G401.6 (cell line): ENCODE measurements around the gene CHCHD6.

Experiments used
- FAIRE-seq: peaks from 2 replicates; lab custom pipeline; 2012; peaks lifted over from hg19 to GRCh38; lab: Jason Lieb, UNC

Gene CHCHD6

DNA sequence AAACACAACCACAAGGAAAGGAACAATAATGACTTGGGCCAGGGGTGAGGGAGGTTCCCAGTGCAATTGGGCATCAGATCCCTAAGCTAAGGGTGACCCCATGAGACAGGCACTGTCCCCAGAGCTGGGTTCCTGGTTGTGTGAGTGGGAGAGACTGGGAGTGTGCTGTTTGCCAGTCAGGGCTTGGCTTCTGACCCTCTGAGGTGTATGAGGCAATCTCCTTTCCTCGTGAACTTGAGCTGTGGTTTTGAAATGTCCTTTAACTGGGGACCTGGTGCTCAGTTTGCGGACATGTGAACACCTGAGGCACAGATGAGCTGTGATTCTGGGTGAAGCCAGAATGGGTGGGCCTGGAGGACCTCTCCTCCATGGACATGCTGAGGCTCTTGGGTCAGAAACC is 220.4 kb downstream of the CHCHD6 start:
- no peak for FAIRE-seq

DNA sequence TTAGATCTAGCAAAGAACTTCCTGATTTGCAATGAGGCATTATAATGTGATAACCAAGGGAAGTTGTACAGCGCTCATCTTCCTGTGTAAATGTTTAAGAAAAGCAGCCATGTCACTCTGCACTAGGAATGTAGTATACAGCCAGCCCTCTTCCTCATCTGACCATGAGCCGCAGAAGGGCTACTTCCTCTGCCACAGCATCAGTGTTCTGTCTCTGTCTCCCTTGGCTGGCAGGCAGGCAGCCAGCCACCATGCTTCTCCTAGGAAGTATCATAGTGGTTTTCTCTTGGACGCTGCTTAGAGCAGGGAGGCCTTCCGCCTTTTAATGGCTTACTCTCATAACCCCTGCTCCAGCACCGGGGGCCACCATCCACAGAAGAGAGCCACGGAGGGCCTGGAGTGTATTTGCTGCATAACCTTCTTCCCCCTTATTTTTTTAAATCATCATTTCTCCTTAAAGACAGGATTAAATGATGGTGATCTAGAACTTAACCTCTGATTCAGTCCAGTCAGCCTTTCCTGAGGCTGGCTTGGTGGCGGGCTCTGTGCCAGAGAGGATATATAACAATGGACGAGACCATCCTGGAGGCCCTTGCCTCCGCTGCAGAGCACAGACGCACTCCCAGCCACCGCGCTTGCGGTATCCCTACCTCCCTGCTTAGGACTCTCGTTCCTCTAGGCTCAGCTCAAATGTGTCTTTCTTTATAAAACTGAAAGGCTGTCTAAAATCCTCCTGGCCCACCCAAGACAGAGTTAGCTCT is 221.6 kb downstream of the CHCHD6 start:
- no peak for FAIRE-seq

DNA sequence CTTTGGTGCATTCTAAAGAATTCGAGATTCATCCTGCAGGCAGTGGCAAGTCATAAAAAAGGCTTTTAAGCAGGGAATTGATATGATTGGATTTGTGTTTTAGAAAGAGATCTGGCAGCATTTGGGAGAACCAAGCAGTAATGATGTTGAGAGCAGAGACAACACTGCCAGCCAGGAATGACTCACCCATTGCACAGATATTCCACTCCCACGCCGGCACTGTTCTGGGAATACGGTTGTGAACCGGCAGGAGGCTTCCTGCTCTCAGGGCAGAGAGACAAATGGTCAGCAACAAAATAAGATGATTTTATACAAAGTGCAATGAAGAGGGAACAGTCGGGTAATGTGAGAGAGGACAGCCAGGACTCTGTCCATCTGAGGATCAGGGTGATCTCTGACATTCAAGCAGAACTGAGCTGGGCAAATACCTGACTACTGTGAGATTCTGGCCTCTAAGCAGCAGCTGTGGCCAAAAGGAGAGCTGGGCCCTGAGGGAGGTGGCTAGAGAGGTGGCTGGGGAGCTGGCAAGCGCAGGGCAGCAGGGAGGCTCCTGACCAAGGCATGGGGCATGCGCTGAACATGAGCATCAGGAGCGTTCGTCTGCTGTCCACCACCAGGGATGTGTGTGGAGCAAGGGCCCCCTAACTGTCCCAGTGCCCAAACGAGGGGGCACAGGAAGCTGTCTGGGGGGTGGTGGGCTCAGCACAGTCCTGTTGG is 222.8 kb downstream of the CHCHD6 start:
- no peak for FAIRE-seq

DNA sequence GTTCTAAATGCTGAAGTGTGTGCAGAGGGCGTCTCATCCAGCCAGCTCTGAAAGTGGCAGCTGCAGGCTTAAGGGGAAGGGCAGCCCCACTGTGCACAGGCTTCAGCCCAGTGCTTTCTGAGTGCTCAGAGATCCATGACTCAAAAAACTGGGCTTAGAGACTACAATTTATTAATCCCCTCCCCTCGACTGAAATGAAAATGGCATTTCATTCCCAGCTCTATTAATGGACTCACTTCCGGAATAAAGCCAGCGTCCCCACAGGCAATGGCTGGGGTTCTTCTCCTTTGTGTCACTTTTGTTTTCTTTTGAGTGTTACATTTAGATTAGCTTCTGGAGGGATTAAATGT is 223.3 kb downstream of the CHCHD6 start:
- no peak for FAIRE-seq

- FAIRE-seq: no peak
Measured at GRCh38 chr3:126927846-126928245, 223.8 kb downstream of the CHCHD6 start.

GRCh38 chr3:126928921-126929474 is 225.0 kb downstream of the CHCHD6 start:
- FAIRE-seq: no peak

GRCh38 chr3:126930936-126931600 is 227.0 kb downstream of the CHCHD6 start:
- FAIRE-seq: no peak

- no peak for FAIRE-seq
Measured at GRCh38 chr3:126931806-126932187, 227.8 kb downstream of the CHCHD6 start.

- FAIRE-seq: no peak
Measured at GRCh38 chr3:126932188-126932931, 228.3 kb downstream of the CHCHD6 start.

DNA sequence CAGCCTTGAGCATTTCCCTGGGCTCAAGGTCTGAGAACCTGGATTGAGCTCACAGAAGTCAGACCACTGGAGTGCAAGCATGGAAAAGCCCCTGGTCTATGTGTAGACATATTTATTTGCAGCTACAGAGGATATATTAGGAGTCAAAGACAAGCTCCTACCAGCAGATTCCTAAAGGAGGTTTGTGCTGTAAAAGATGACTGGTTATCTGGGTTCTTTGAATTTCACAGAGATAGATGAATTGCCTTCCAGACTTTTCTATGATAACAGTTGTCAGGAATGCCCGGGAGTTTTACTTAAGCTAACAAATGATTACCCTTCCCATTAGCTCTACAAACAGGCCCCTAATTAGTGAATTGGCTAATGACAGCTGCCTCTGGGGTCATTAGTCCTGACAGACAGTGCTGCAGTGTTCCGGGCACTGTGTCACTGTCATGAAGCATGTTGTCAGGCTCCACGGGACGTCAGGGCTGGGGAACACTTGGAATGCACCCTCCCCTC is 230.0 kb downstream of the CHCHD6 start:
- no peak for FAIRE-seq

DNA sequence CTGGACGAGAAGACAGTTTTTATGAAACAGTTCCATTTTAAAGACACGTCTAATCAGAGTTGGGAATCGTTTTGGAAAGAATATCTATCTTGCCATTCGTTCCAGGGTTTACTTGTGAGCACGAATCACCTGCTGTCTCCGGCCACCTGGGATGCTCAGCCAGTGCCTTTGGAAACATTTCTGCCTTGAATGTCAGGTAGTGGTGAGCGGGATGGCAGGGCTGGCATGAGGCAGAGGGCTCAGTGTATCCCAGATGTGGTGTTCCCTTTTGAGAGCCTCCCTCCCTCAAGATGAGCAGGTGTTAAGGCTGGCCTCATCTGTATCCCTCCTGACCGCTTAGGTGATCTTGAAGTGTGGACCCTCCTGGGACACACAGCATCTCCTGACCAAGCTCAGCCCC is 231.0 kb downstream of the CHCHD6 start:
- no peak for FAIRE-seq

DNA sequence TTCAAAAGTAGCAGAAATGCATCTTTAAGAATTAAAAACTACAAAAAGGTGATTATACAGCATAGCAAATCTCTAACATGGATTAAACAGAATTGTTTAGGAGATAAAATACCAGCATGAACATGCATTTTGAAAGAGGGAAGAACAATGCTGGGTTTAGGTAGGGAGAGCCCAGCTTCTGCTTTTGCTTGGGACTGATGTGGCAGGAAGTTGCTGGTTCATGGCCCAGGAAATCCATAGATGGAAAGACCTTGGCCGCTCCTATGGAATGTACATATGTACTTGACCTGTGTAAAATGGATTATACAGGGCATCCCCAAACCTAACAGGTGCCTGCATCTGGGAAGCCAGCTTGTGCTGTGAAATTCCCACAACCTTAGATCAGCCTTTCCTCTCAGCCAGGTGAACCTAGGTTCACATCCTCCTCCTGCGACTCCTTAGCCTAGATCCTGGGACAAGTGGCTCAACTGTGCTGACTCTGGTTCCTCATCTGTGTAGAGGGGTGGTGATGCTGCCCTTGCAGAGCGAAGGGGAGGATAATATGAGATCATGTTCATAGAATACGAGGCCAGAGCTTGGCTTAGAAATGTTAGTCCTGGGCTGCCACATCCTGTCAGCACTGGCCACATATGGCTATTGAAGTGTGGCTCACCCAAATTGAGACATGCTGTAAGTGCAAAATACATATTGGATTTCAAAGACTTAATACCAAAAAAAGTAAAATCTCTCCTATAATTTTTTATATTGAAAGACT is 231.9 kb downstream of the CHCHD6 start:
- FAIRE-seq: no peak

DNA sequence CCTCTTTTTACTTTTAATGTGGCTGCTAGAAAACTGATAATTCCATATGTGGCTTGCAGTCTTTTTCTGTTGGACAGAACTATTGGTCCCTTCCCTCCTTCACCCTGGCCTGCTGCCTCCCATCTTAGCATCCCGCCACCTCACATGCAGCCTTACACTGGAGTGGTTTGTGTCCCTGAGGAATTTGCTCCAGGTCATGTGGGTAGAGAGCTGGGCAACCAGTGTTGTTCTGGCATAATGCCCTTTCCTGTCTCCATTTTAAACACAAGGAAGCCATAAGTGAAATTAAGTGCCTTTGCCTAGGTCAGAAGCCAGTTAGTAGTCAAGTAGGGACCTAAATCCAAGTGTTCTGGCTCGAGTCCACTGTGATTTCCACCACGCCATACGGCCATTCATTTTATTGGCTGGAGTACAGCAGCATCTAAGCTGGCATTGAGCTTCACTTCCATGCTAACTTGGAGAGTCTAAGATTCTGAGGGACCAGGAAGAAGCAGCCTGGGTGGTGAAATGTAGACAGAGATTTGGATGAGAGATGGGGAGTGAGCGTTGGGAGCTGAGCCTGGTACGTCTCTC is 232.9 kb downstream of the CHCHD6 start:
- FAIRE-seq: no peak

DNA sequence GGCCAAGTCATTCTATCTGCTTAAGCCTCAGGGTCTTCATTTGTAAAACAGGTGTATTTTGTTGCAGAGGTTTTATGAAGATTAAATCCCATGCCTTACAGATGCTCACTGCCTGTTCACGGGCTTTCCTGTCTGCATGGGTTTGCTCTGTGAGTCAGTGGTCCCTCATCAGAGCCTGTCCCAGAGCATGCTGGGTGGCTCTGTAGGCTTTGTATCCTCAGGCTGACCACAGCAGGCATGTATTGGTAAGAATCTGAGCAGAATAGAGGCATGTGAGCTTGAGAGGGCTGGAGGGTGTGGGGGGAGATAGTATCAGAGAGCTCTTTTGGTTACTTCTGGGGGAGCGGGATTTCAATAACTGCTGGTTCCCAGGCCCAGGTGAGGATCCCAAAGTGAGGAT is 233.5 kb downstream of the CHCHD6 start:
- no peak for FAIRE-seq

- no peak for FAIRE-seq
Measured at GRCh38 chr3:126937973-126938372, 233.9 kb downstream of the CHCHD6 start.

DNA sequence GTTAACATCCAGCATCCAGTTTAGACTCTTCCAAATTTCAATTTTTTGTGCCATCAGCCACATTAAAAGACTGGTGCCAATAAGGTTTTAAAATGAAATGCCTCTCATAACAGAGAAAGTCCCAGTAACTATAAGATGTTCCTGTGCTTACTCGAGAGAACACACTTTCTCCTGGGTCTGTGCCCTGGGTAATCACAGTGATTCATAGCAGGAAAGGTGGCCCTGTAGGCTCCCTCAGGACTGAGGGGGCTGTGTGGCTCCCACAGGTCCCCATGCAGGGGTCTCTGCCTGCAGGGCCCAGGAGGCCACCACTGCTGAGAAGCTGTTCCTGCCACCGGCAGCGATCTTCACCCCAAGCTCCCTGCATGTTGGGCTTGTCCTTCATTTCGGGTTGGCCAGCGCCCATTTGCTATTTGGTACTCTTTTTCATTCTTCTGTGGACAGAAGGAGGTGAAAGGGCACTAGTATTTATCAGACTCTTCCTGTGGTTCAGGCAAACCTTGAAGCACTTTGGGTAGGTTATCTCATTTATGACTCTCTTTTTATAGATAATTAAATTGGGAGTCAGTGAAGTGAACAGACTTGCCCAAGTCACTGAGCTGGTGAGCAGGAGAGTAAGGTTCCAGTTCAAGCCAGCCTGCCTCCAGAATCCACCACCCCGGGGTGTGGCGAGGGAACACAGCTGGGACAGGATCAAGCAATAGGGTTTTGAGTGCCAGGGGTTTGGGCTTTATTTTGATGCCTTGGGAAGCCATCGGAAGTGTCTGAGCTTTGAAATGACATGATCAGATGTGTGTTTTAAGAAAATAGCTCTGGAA is 234.7 kb downstream of the CHCHD6 start:
- no peak for FAIRE-seq

DNA sequence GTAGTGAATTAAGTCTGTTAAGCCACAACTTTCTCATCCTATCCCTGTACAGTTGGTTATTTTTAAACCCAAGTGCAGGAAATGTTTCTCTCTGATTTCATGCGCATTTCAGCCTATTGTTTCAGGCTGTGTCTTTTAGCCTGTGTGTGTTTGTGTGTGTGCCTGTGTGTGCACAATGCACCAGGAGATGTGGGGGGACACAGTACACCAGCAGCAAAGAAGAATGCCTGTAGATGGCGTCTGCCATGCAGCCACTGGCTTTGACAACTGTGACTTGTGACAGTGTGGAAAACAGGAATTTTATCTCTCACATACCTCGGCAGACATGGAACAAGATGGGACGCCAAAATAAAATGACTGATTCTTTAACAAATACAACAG is 235.3 kb downstream of the CHCHD6 start:
- no peak for FAIRE-seq

GRCh38 chr3:126939733-126940132 is 235.7 kb downstream of the CHCHD6 start:
- FAIRE-seq: no peak

- no peak for FAIRE-seq
Measured at GRCh38 chr3:126941721-126942270, 237.8 kb downstream of the CHCHD6 start.
